Inflammatory macrophage treated with lipopolysaccharide for 1 hour (primary cell): ENCODE measurements around the gene SPRR2E.
"Not testable (repeated sequence)": the region's sequence is repeated elsewhere in the genome, so short reads cannot be mapped to it uniquely, and the experiment has no call there.

Source experiments
- DNase-seq, 2 donors: peaks; one replicate each; pipeline ENCODE4 v3.0.0-alpha.2; 2020 to 2022

Gene SPRR2E

GRCh38 chr1:153094426-153094825 lies at the start of gene SPRR2E:
Gene SPRR2E, minus strand, starts transcription at chr1:153094526. Its CDS starts 775 bp downstream, at chr1:153093751.
- DNase-seq, result no peak

GRCh38 chr1:153141377-153141776 lies 47.1 kb upstream of the SPRR2E start:
- no peak for DNase-seq

GRCh38 chr1:153140484-153140883 lies 46.2 kb upstream of the SPRR2E start:
- DNase-seq, result no peak

GRCh38 chr1:153133743-153134142 lies 39.4 kb upstream of the SPRR2E start:
- DNase-seq, result no peak

- no peak for DNase-seq
These were observed 38.9 kb upstream of the SPRR2E start for GRCh38 chr1:153133267-153133666.

GRCh38 chr1:153128688-153129087 lies 34.4 kb upstream of the SPRR2E start:
- DNase-seq, result not testable (repeated sequence)

- no peak for DNase-seq
These were observed 33.0 kb upstream of the SPRR2E start for GRCh38 chr1:153127296-153127695.

- no peak for DNase-seq
These were observed 31.2 kb upstream of the SPRR2E start for GRCh38 chr1:153125536-153125935.

- not testable (repeated sequence) for DNase-seq
These were observed 29.5 kb upstream of the SPRR2E start for GRCh38 chr1:153123793-153124192.

GRCh38 chr1:153122831-153123421 lies 28.6 kb upstream of the SPRR2E start:
- no peak for DNase-seq

- DNase-seq, result no peak
These were observed 26.6 kb upstream of the SPRR2E start for GRCh38 chr1:153120945-153121344.

- DNase-seq, result no peak
These were observed 25.2 kb upstream of the SPRR2E start for GRCh38 chr1:153119491-153119971.

GRCh38 chr1:153115264-153115663 lies 20.9 kb upstream of the SPRR2E start:
- DNase-seq, result not testable (repeated sequence)

- DNase-seq, result no peak
These were observed 19.1 kb upstream of the SPRR2E start, which contains the start of gene SPRR2F for GRCh38 chr1:153113416-153113815. Gene SPRR2F, minus strand, starts transcription at chr1:153113516. Its CDS starts 783 bp downstream, at chr1:153112733.

GRCh38 chr1:153112454-153112853 lies 18.1 kb upstream of the SPRR2E start:
- not testable (repeated sequence) for DNase-seq

GRCh38 chr1:153100245-153100644 lies 5.9 kb upstream of the SPRR2E start:
- DNase-seq, result no peak

GRCh38 chr1:153099461-153100045 lies 5.2 kb upstream of the SPRR2E start:
- no peak for DNase-seq

- no peak for DNase-seq
These were observed 1.4 kb upstream of the SPRR2E start for GRCh38 chr1:153095764-153096163.

- DNase-seq, result no peak
These were observed 6.7 kb downstream of the SPRR2E start for GRCh38 chr1:153087652-153088051.

- DNase-seq, result no peak
These were observed 12.6 kb downstream of the SPRR2E start for GRCh38 chr1:153081736-153082135.

GRCh38 chr1:153072806-153073726 lies 21.3 kb downstream of the SPRR2E start:
- DNase-seq, result no peak

- no peak for DNase-seq
These were observed 22.8 kb downstream of the SPRR2E start, which contains the start of gene SPRR2B for GRCh38 chr1:153071511-153071910. Gene SPRR2B, minus strand, starts transcription at chr1:153071611. Its CDS starts 772 bp downstream, at chr1:153070839.

GRCh38 chr1:153070243-153070642 lies 24.1 kb downstream of the SPRR2E start:
- DNase-seq, result no peak
